Naive thymus-derived CD8-positive, alpha-beta T cell (primary cell): ENCODE data around the gene MAPK13. TPM values are rescaled to one million over a fixed set of nuclear protein-coding genes. Genes with fewer than 3 reads are reported as not detected.
A peak's percentile ranks its signal among the peaks of the same experiment; 100 is the strongest.

Experiments
- ATAC-seq, 2 donors: fragments of 150-1000 bp; cut with Tn5 transposase in 1 of 2; sonication (Bioruptor Pico), chemical (Tn5 transposase) in 1 of 2; 1 replicate in 1 of 2; 2 replicates in 1 of 2; pipeline ENCODE4 v1.10.0; 2021; ENCODE audit warnings: mild to moderate bottlenecking in 2 of 2, moderate library complexity in 2 of 2
- POLR2A ChIA-PET: fragments of 350-600 bp; sonication (Branson Sonifier 250); formaldehyde crosslinking; loops from one replicate; lab custom pipeline; 2021; ENCODE audit warnings: antibody characterized with exemption; lab: Charles Lee
- DNase-seq, 10 donors: peaks; one replicate each; pipeline versions ENCODE4 v3.0.0 to v3.0.0-alpha.2; 2020 to 2022
- H3K27ac Mint-ChIP-seq, 10 donors: one replicate each; pipeline ENCODE4 v1.8.0; 2020 to 2022; ENCODE audit warnings: mild to moderate bottlenecking in 10 of 10, mixed read lengths in 10 of 10, moderate library complexity in 4 of 10, inconsistent platforms in 1 of 10
- H3K27me3 Mint-ChIP-seq, 5 donors: one replicate each; pipeline ENCODE4 v1.8.0; 2021 to 2022; ENCODE audit warnings: mixed read lengths in 5 of 5
- H3K36me3 Mint-ChIP-seq, 3 donors: one replicate each; pipeline ENCODE4 v1.8.0; 2020 to 2022; ENCODE audit warnings: mixed read lengths in 3 of 3, mild to moderate bottlenecking in 2 of 3, inconsistent platforms in 1 of 3
- H3K4me1 Mint-ChIP-seq, 4 donors: one replicate each; pipeline ENCODE4 v1.8.0; 2021 to 2022; ENCODE audit warnings: mixed read lengths in 4 of 4
- H3K4me3 Mint-ChIP-seq, 10 donors: one replicate each; pipeline ENCODE4 v1.8.0; 2020 to 2022; ENCODE audit warnings: mild to moderate bottlenecking in 10 of 10, mixed read lengths in 10 of 10, moderate library complexity in 6 of 10, inconsistent platforms in 1 of 10
- H3K9me3 Mint-ChIP-seq, 9 donors: one replicate each; pipeline ENCODE4 v1.8.0; 2020 to 2022; ENCODE audit warnings: mixed read lengths in 9 of 9, mild to moderate bottlenecking in 3 of 9, inconsistent platforms in 1 of 9, moderate library complexity in 1 of 9
- polyA plus RNA-seq, 3 donors: library from polyadenylated mRNA; unstranded; fragments of 300-500 nt; fragmentation: Illumina TruSeq; gene quantifications; one replicate each; pipeline ENCODE4 v1.2.3, GENCODE V29; 2021
- total RNA-seq, 8 experiments: library from RNA in 2 of 8; stranded (reverse) in 2 of 8; gene quantifications; one replicate each; pipeline ENCODE4 v1.2.3 and lab custom pipeline; 2021 to 2026

MAPK13 gene
- total and polyA plus RNA-seq, 5 experiments from 2014 or later, result 35.2 to 41.8 (median 37.1) TPM

GRCh38 chr6:36099869-36100483, 30.3 kb upstream of the MAPK13 start:
- Mint-ChIP-seq H3K27ac (peak overlapping the region; percentile 67 to 96 (median 93)), H3K4me3 (peak overlapping the region; percentile 31 to 83 (median 74)), H3K36me3 (peaks cover 0 to 35% (median 7%) of the 10 kb centered on the region in 3 donors), H3K9me3 (no peaks in the 10 kb centered on the region), H3K4me1 (peaks cover 22 to 70% (median 55%) of the 10 kb centered on the region in 4 donors), H3K27me3 (no peaks in the 10 kb centered on the region)
- POLR2A ChIA-PET, result interaction anchor here (0.8 to 4.5 kb wide), 8 partner anchors 9 to 104 kb away, joined by 3 to 30 read pairs (median 3); partner anchors contain the start of gene MAPK14
- DNase-seq (peak in 7 of 10 donors; percentile 22 to 79 (median 73)), ATAC-seq (peak; percentile 87 to 96)

DNA sequence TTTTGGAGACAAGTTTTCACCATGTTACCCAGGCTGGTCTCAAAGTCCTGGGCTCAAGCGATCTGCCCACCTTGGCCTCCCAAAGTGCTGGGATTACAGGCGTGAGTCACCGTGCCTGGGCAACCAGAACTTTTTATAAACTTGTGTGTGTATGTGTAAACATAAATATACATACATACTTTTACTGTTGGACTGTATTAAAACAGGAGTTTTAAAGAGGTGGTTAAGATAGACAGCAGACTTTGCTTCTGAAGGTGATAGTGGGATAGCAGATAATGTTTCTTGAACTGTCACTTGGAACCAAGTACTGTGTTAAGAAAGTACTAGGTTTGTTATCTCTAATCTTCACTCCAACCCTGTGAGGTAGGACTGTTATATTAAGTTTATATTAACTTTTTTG, 28.6 kb upstream of the MAPK13 start:
- H3K4me1 Mint-ChIP-seq, result peaks cover 20 to 64% (median 46%) of the 10 kb centered on the region in 4 donors
- H3K4me3 Mint-ChIP-seq, result peak overlapping the region in 1 of 10 donors; percentile 13
- no peak for DNase-seq
- H3K9me3 Mint-ChIP-seq, result no peaks in the 10 kb centered on the region
- no peaks in the 10 kb centered on the region for H3K27me3 Mint-ChIP-seq
- peak overlapping the region; percentile 50 to 96 (median 80) for H3K27ac Mint-ChIP-seq
- ATAC-seq, result no peak
- POLR2A ChIA-PET, result interaction anchor here (0.5 to 4.5 kb wide), 3 partner anchors 9 to 1198 kb away, joined by 3 to 30 read pairs (median 5); no protein-coding TSS in a partner anchor
- peaks cover 0 to 37% (median 11%) of the 10 kb centered on the region in 3 donors for H3K36me3 Mint-ChIP-seq

DNA sequence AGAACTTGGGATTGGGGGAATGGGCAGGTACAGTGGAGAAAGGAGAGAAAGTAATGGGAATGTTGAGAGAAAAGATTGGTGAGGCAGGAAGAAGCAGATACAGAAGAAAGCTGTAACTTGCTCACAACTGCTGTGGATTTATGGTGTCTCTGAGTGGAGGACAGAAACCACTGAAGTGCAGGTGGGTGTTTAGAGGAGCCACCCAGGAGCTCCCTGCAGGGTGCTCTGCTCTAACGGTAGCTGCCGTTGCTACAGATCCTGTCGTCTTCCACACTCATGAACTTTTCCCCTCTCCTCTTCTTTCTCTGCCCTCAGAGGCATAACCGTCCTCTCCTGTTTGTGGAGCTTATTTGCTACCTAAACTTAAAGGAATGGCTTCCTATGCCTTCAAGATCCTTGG, 27.5 kb upstream of the MAPK13 start:
- Mint-ChIP-seq H3K36me3 (peaks cover 0 to 36% (median 17%) of the 10 kb centered on the region in 3 donors), H3K27ac (peak overlapping the region; percentile 30 to 91 (median 78)), H3K27me3 (no peaks in the 10 kb centered on the region), H3K4me3 (peak overlapping the region in 2 of 10 donors; percentile 14 to 37), H3K9me3 (no peaks in the 10 kb centered on the region), H3K4me1 (peaks cover 22 to 72% (median 49%) of the 10 kb centered on the region in 4 donors)
- DNase-seq (no peak), ATAC-seq (no peak)
- POLR2A ChIA-PET, result interaction anchor here (1.2 to 4.5 kb wide), 2 partner anchors 16 to 19 kb away, joined by 3 to 30 read pairs; no protein-coding TSS in a partner anchor

- Mint-ChIP-seq H3K4me1 (peaks cover 25 to 75% (median 53%) of the 10 kb centered on the region in 4 donors), H3K4me3 (no peak overlapping the region), H3K27ac (peak overlapping the region in 3 of 10 donors; percentile 32 to 66 (median 62)), H3K36me3 (peaks cover 0 to 43% (median 17%) of the 10 kb centered on the region in 3 donors), H3K9me3 (no peaks in the 10 kb centered on the region), H3K27me3 (no peaks in the 10 kb centered on the region)
- POLR2A ChIA-PET, result interaction anchor here (0.6 to 1.9 kb wide), 3 partner anchors 10 to 16 kb away, joined by 3 to 11 read pairs (median 5); no protein-coding TSS in a partner anchor
- DNase-seq, result no peak
- no peak for ATAC-seq
Observed at GRCh38 chr6:36104836-36105235, 25.5 kb upstream of the MAPK13 start.

- POLR2A ChIA-PET, result interaction anchor here (1.1 to 5.9 kb wide), 8 partner anchors 9 to 381 kb away, joined by 3 to 83 read pairs (median 8); partner anchors contain the start of genes BRPF3 and MAPK14
- Mint-ChIP-seq H3K27ac (peak overlapping the region; percentile 91 to 98 (median 96)), H3K36me3 (peaks cover 0 to 41% (median 24%) of the 10 kb centered on the region in 3 donors), H3K4me3 (peak overlapping the region; percentile 19 to 80 (median 50)), H3K4me1 (peaks cover 21 to 73% (median 52%) of the 10 kb centered on the region in 4 donors), H3K27me3 (no peaks in the 10 kb centered on the region), H3K9me3 (no peaks in the 10 kb centered on the region)
- DNase-seq, result peak in 8 of 10 donors; percentile 43 to 87 (median 67)
- peak; percentile 94 to 96 for ATAC-seq
Observed at GRCh38 chr6:36109092-36109491, 21.2 kb upstream of the MAPK13 start.

DNA sequence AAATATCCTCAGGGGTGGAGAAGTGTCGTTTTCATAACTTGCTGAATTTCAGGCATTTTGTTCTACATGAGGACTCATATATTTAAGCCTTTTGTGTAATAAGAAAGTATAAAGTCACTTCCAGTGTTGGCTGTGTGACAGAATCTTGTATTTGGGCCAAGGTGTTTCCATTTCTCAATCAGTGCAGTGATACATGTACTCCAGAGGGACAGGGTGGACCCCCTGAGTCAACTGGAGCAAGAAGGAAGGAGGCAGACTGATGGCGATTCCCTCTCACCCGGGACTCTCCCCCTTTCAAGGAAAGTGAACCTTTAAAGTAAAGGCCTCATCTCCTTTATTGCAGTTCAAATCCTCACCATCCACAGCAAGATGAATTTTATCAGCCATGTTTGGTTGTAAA, 20.3 kb upstream of the MAPK13 start:
- POLR2A ChIA-PET, result interaction anchor here (0.9 to 5.9 kb wide), 5 partner anchors 9 to 382 kb away, joined by 3 to 83 read pairs (median 3); partner anchors contain the start of gene MAPK14
- H3K27me3 Mint-ChIP-seq, result no peaks in the 10 kb centered on the region
- peaks cover 0 to 35% (median 23%) of the 10 kb centered on the region in 3 donors for H3K36me3 Mint-ChIP-seq
- H3K9me3 Mint-ChIP-seq, result no peaks in the 10 kb centered on the region
- peaks cover 24 to 76% (median 60%) of the 10 kb centered on the region in 4 donors for H3K4me1 Mint-ChIP-seq
- peak overlapping the region; percentile 31 to 98 (median 95) for H3K27ac Mint-ChIP-seq
- no peak for DNase-seq
- ATAC-seq, result no peak
- H3K4me3 Mint-ChIP-seq, result peak overlapping the region in 2 of 10 donors; percentile 18 to 32

DNA sequence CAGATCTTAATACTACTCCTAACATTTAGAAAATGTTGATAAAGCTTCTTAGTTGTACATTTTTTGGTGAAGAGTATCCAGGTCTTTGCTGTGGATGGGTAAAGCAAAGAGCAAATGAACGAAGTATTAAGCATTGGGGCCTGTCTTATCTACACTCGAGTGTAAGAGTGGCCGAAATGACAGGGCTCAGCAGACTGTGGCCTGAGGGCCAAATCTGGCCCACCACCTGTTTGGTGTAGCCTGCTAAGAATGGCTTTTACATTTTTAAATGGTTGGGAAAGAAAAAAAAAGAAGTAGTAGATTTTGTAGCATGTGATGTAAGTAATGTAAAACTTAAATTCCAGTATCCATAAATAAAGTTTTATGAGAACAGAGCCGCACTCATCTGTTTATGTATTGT, 19.4 kb upstream of the MAPK13 start:
- H3K36me3 Mint-ChIP-seq, result peaks cover 0 to 30% (median 20%) of the 10 kb centered on the region in 3 donors
- no peaks in the 10 kb centered on the region for H3K27me3 Mint-ChIP-seq
- DNase-seq (no peak), ATAC-seq (no peak)
- peaks cover 24 to 84% (median 65%) of the 10 kb centered on the region in 4 donors for H3K4me1 Mint-ChIP-seq
- POLR2A ChIA-PET, result interaction anchor here (0.9 to 5.9 kb wide), 3 partner anchors 10 to 21 kb away, joined by 3 to 83 read pairs (median 3); no protein-coding TSS in a partner anchor
- peak overlapping the region in 8 of 10 donors; percentile 70 to 98 (median 94) for H3K27ac Mint-ChIP-seq
- no peak overlapping the region for H3K4me3 Mint-ChIP-seq
- no peaks in the 10 kb centered on the region for H3K9me3 Mint-ChIP-seq

DNA sequence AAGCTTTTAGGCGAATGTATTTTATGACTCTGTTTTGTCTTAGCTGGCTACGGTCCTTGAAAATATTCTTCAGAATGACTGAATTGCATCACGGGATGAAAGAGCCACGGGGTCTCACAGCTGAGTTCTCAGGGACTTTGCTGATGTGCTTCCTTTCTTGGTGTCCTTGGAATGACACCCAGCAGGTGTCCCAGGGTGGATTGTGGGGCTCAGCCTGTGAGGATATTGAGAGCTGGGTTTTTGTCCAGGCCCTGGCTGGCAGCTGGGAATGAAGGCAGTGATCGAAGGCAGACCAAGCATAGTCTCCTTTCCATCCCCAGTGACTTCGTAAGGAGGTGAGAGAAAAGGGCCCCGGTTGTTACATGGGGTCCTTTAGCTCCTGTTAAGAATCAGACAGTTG, 18.8 kb upstream of the MAPK13 start:
- Mint-ChIP-seq H3K36me3 (peaks cover 0 to 28% (median 20%) of the 10 kb centered on the region in 3 donors), H3K27me3 (no peaks in the 10 kb centered on the region), H3K4me3 (no peak overlapping the region), H3K27ac (peak overlapping the region in 8 of 10 donors; percentile 61 to 96 (median 86)), H3K9me3 (no peaks in the 10 kb centered on the region), H3K4me1 (peaks cover 26 to 91% (median 72%) of the 10 kb centered on the region in 4 donors)
- ATAC-seq, result no peak
- POLR2A ChIA-PET, result interaction anchor here (0.6 to 5.9 kb wide), 2 partner anchors 10 to 37 kb away, joined by 3 to 83 read pairs; no protein-coding TSS in a partner anchor
- DNase-seq, result no peak

DNA sequence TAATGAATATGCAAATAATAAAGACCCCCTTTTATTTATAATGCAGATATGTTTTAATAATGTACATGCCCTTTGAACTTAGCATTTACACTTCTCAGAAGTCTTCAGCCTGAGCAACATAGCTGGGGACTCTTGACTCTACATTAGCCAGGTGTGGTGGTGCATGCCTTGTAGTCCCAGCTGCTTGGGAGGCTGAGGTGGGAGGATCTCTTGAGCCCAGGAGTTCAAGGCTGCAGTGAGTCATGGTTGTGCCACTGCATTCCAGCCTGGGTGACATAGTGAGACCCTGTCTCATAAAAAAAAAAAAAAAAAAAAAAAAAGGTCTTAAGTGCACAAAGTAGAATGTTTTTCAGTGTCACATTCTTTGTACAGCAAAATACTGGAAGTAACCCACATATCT, 17.3 kb upstream of the MAPK13 start:
- no peak for ATAC-seq
- H3K4me1 Mint-ChIP-seq, result peaks cover 35 to 98% (median 79%) of the 10 kb centered on the region in 4 donors
- DNase-seq, result no peak
- H3K27me3 Mint-ChIP-seq, result no peaks in the 10 kb centered on the region
- POLR2A ChIA-PET, result interaction anchor here (0.8 to 5.9 kb wide), 6 partner anchors 8 to 482 kb away, joined by 3 to 83 read pairs (median 4); no protein-coding TSS in a partner anchor
- peaks cover 0 to 18% (median 14%) of the 10 kb centered on the region in 3 donors for H3K36me3 Mint-ChIP-seq
- peak overlapping the region in 1 of 10 donors; percentile 70 for H3K4me3 Mint-ChIP-seq
- H3K27ac Mint-ChIP-seq, result peak overlapping the region in 9 of 10 donors; percentile 18 to 98 (median 82)
- no peaks in the 10 kb centered on the region for H3K9me3 Mint-ChIP-seq

- DNase-seq (no peak), ATAC-seq (no peak)
- Mint-ChIP-seq H3K36me3 (peaks cover 0 to 14% (median 12%) of the 10 kb centered on the region in 3 donors), H3K27me3 (no peaks in the 10 kb centered on the region), H3K9me3 (no peaks in the 10 kb centered on the region), H3K4me3 (peak overlapping the region in 8 of 10 donors; percentile 6 to 70 (median 42)), H3K4me1 (peaks cover 30 to 98% (median 79%) of the 10 kb centered on the region in 4 donors), H3K27ac (peak overlapping the region; percentile 60 to 98 (median 80))
- POLR2A ChIA-PET, result interaction anchor here (1.0 to 1.8 kb wide), 4 partner anchors 10 to 84 kb away, joined by 3 to 7 read pairs (median 4); no protein-coding TSS in a partner anchor
Observed at GRCh38 chr6:36113703-36114102, 16.6 kb upstream of the MAPK13 start.

- Mint-ChIP-seq H3K27me3 (no peaks in the 10 kb centered on the region), H3K4me3 (peak overlapping the region; percentile 49 to 89 (median 76)), H3K4me1 (peaks cover 31 to 99% (median 79%) of the 10 kb centered on the region in 4 donors), H3K9me3 (no peaks in the 10 kb centered on the region), H3K36me3 (peaks cover 0 to 14% (median 10%) of the 10 kb centered on the region in 3 donors), H3K27ac (peak overlapping the region; percentile 60 to 98 (median 96))
- POLR2A ChIA-PET, result interaction anchor here (1.0 to 1.8 kb wide), 4 partner anchors 10 to 86 kb away, joined by 3 to 7 read pairs (median 4); no protein-coding TSS in a partner anchor
- peak in 3 of 10 donors; percentile 46 to 48 (median 47) for DNase-seq
- ATAC-seq, result peak; percentile 24 to 40
Observed at GRCh38 chr6:36114798-36115408, 15.4 kb upstream of the MAPK13 start.
